CD4-positive, alpha-beta T cell treated with Interleukin-12 subunit alpha and Interleukin-12 subunit beta, for 1 hour (primary cell): ENCODE results near the gene MCCC2.
"Not testable (repeated sequence)": the region's sequence is repeated elsewhere in the genome, so short reads cannot be mapped to it uniquely, and the experiment has no call there.

ENCODE experiments used
- DNase-seq: peaks from one replicate; pipeline ENCODE4 v3.0.0-alpha.2; 2020

MCCC2 gene

GRCh38 chr5:71600783-71601182, 13.6 kb downstream of the MCCC2 start:
- no peak for DNase-seq

GRCh38 chr5:71601222-71602026, 14.3 kb downstream of the MCCC2 start:
- DNase-seq = peak; percentile 75

GRCh38 chr5:71609916-71610315, 22.8 kb downstream of the MCCC2 start:
- DNase-seq = not testable (repeated sequence)

GRCh38 chr5:71615809-71616208, 28.7 kb downstream of the MCCC2 start:
- DNase-seq = no peak

- DNase-seq = no peak
These were observed 33.5 kb downstream of the MCCC2 start for GRCh38 chr5:71620630-71621029.

- no peak for DNase-seq
These were observed 34.1 kb downstream of the MCCC2 start for GRCh38 chr5:71621268-71621667.

- no peak for DNase-seq
These were observed 34.6 kb downstream of the MCCC2 start for GRCh38 chr5:71621741-71622140.

GRCh38 chr5:71623221-71623794, 36.2 kb downstream of the MCCC2 start:
- DNase-seq = no peak

GRCh38 chr5:71629950-71630349, 42.8 kb downstream of the MCCC2 start:
- DNase-seq = no peak

GRCh38 chr5:71631070-71631469, 43.9 kb downstream of the MCCC2 start:
- DNase-seq = no peak

GRCh38 chr5:71632168-71632567, 45.0 kb downstream of the MCCC2 start:
- no peak for DNase-seq

- no peak for DNase-seq
These were observed 46.4 kb downstream of the MCCC2 start for GRCh38 chr5:71633255-71634155.

- no peak for DNase-seq
These were observed 50.0 kb downstream of the MCCC2 start for GRCh38 chr5:71637133-71637532.

- DNase-seq = no peak
These were observed 53.3 kb downstream of the MCCC2 start for GRCh38 chr5:71640408-71640807.

- no peak for DNase-seq
These were observed 57.9 kb downstream of the MCCC2 start for GRCh38 chr5:71645030-71645429.

- not testable (repeated sequence) for DNase-seq
These were observed 63.8 kb downstream of the MCCC2 start for GRCh38 chr5:71650940-71651339.

GRCh38 chr5:71651579-71651978, 64.4 kb downstream of the MCCC2 start:
- DNase-seq = no peak

GRCh38 chr5:71652349-71652748, 65.2 kb downstream of the MCCC2 start:
- DNase-seq = no peak

GRCh38 chr5:71652803-71653543, 65.8 kb downstream of the MCCC2 start:
- DNase-seq = no peak

- no peak for DNase-seq
These were observed 71.9 kb downstream of the MCCC2 start for GRCh38 chr5:71658916-71659662.

- no peak for DNase-seq
These were observed 75.2 kb downstream of the MCCC2 start for GRCh38 chr5:71662381-71662780.
